Measurements from ENCODE around the gene PTPRH. TPM values are rescaled to one million over a fixed set of nuclear protein-coding genes. Genes with fewer than 3 reads are reported as not detected.

Gene PTPRH
- polyA plus RNA-seq, 1 donor (not counting 4 experiments of a cell fraction or from before 2014, with no cell fraction given) = 0.17 TPM

DNA sequence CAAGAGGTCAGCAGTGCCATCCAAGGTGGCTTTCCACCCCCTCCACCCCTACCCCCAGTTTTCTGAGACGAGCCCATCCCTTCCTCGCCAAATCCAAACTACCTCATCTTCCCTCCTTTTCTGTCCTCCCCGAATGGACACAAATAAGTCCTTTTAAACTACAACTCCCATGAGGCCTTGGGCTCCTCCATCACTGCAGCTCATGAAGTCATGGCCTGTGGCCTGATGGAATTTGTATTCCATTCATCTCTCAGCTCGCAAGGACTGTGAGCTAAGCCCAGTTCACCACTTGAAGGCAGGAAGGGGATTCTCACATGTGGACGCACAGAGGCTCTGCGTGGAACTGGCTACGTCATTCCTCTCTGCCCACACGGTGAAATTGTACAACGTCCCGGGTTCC lies 12.5 kb downstream of the PTPRH start:
- H3K9ac ChIP-seq (ENCODE audit: control insufficient read depth, extremely low read depth, insufficient read depth, low read length) = no peak overlapping the region
- H3K27me3 ChIP-seq (ENCODE audit: control insufficient read depth, extremely low read depth, insufficient read depth, low read length) = no peaks in the 10 kb centered on the region
- H3K4me1 ChIP-seq (ENCODE audit: control insufficient read depth, extremely low read depth, insufficient read depth, low read length) = no peaks in the 10 kb centered on the region
- H3K36me3 ChIP-seq (ENCODE audit: control insufficient read depth in 2 of 2, extremely low read depth in 1 of 2, insufficient read depth in 2 of 2, low read length in 2 of 2) = no peaks in the 10 kb centered on the region
- FAIRE-seq = no peak
- H2AFZ ChIP-seq (ENCODE audit: control insufficient read depth, low read length) = no peak overlapping the region
- H4K20me1 ChIP-seq (ENCODE audit: control insufficient read depth, extremely low read depth, insufficient read depth, low read length) = no peaks in the 10 kb centered on the region
- TF ChIP-seq EZH2 (IDR thresholded peaks at IDR 0.05; ENCODE audit: low read length) = no peak
- TF ChIP-seq, protein P1, sequence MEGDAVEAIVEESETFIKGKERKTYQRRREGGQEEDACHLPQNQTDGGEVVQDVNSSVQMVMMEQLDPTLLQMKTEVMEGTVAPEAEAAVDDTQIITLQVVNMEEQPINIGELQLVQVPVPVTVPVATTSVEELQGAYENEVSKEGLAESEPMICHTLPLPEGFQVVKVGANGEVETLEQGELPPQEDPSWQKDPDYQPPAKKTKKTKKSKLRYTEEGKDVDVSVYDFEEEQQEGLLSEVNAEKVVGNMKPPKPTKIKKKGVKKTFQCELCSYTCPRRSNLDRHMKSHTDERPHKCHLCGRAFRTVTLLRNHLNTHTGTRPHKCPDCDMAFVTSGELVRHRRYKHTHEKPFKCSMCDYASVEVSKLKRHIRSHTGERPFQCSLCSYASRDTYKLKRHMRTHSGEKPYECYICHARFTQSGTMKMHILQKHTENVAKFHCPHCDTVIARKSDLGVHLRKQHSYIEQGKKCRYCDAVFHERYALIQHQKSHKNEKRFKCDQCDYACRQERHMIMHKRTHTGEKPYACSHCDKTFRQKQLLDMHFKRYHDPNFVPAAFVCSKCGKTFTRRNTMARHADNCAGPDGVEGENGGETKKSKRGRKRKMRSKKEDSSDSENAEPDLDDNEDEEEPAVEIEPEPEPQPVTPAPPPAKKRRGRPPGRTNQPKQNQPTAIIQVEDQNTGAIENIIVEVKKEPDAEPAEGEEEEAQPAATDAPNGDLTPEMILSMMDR (optimal IDR thresholded peaks at IDR 0.05 in 1 of 3, IDR thresholded peaks at IDR 0.05 in 1 of 3, conservative IDR thresholded peaks at IDR 0.05 in 1 of 3; ENCODE audit: extremely low read depth in 1 of 3, insufficient read depth in 2 of 3, low read length in 3 of 3) = no peak
- H3K4me2 ChIP-seq (ENCODE audit: control insufficient read depth, extremely low read depth, insufficient read depth, low read depth, low read length) = no peak overlapping the region
- H3K9me1 ChIP-seq (ENCODE audit: control insufficient read depth, extremely low read depth, insufficient read depth, low read length) = no peaks in the 10 kb centered on the region
- no peaks in the 10 kb centered on the region for H3K9me3 ChIP-seq (ENCODE audit: control insufficient read depth, low read depth, low read length)
- dilution Hi-C loops (cut with MboI; ENCODE audit: extremely low pct_ligation_motif_present, low sequenced_read_pairs) = no loop called here
- no peak overlapping the region for H3K4me3 ChIP-seq (ENCODE audit: control insufficient read depth in 2 of 3, extremely low read depth in 1 of 3, insufficient read depth in 2 of 3, low read depth in 1 of 3, low read length in 3 of 3)
- DNase-seq (ENCODE audit: low read depth, low spot score) = no peak
- no peaks in the 10 kb centered on the region for H3K79me2 ChIP-seq (ENCODE audit: control insufficient read depth, insufficient read depth, low read length)
- H3K27ac ChIP-seq (ENCODE audit: control insufficient read depth, insufficient read depth, low read length) = no peak overlapping the region

DNA sequence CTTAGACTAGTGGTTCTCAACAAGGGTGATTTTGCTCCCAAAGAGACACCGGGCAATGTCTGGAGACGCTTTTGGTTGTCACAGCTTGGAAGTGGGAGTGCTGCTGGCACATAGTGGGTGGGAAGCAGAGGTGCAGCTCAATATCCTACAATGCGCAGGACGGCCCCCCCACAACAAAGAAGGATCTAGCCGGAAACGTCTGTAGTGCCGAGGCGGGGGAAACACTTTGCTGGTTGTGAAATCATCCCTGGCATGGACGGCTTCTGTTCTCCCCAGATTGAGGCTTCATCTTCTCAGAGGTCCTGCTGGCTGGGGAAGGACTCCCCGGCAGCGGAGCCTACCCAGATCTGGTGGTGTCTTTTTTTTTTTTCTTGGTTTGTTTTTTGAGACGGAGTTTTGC lies 15.8 kb downstream of the PTPRH start:
- Histone ChIP-seq H2AFZ (ENCODE audit: control insufficient read depth, low read length) (no peak overlapping the region), H3K4me3 (ENCODE audit: control insufficient read depth in 2 of 3, extremely low read depth in 1 of 3, insufficient read depth in 2 of 3, low read depth in 1 of 3, low read length in 3 of 3) (no peak overlapping the region), H3K9ac (ENCODE audit: control insufficient read depth, extremely low read depth, insufficient read depth, low read length) (no peak overlapping the region), H3K9me1 (ENCODE audit: control insufficient read depth, extremely low read depth, insufficient read depth, low read length) (no peaks in the 10 kb centered on the region), H3K4me1 (ENCODE audit: control insufficient read depth, extremely low read depth, insufficient read depth, low read length) (peaks cover 7% of the 10 kb centered on the region), H3K27ac (ENCODE audit: control insufficient read depth, insufficient read depth, low read length) (no peak overlapping the region), H3K36me3 (ENCODE audit: control insufficient read depth in 2 of 2, extremely low read depth in 1 of 2, insufficient read depth in 2 of 2, low read length in 2 of 2) (no peaks in the 10 kb centered on the region), H3K9me3 (ENCODE audit: control insufficient read depth, low read depth, low read length) (no peaks in the 10 kb centered on the region), H3K4me2 (ENCODE audit: control insufficient read depth, extremely low read depth, insufficient read depth, low read depth, low read length) (no peak overlapping the region), H4K20me1 (ENCODE audit: control insufficient read depth, extremely low read depth, insufficient read depth, low read length) (no peaks in the 10 kb centered on the region), H3K79me2 (ENCODE audit: control insufficient read depth, insufficient read depth, low read length) (no peaks in the 10 kb centered on the region), H3K27me3 (ENCODE audit: control insufficient read depth, extremely low read depth, insufficient read depth, low read length) (no peaks in the 10 kb centered on the region)
- dilution Hi-C loops (cut with MboI; ENCODE audit: extremely low pct_ligation_motif_present, low sequenced_read_pairs) = no loop called here
- TF ChIP-seq EZH2 (IDR thresholded peaks at IDR 0.05; ENCODE audit: low read length) = no peak
- no peak for FAIRE-seq
- DNase-seq (ENCODE audit: low read depth, low spot score) = no peak

DNA sequence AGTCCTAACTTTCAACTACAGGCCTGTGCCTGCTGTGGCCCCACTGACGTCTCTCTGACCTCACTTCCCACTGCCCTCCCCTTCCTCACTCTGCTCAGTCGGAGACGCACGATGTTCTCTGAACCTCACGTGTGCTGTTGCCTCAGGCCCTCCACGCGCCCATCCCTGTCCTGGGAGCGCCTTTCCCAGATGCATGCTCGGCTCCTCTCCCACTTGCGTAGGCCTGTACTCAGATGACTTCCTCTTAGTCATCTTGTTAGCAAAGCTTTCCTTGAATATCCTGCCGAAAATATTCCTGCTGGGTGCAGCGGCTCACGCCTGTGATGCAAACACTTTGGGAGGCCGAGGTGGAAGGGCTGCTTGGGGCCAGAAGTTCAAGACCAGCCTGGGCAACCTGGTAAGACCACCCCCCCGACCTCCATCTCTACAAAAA lies 19.9 kb downstream of the PTPRH start:
- dilution Hi-C loops (cut with MboI; ENCODE audit: extremely low pct_ligation_motif_present, low sequenced_read_pairs) = no loop called here
- H3K9ac ChIP-seq (ENCODE audit: control insufficient read depth, extremely low read depth, insufficient read depth, low read length) = no peak overlapping the region
- peaks cover 8% of the 10 kb centered on the region for H3K4me1 ChIP-seq (ENCODE audit: control insufficient read depth, extremely low read depth, insufficient read depth, low read length)
- no peak overlapping the region for H3K4me3 ChIP-seq (ENCODE audit: control insufficient read depth in 2 of 3, extremely low read depth in 1 of 3, insufficient read depth in 2 of 3, low read depth in 1 of 3, low read length in 3 of 3)
- H3K79me2 ChIP-seq (ENCODE audit: control insufficient read depth, insufficient read depth, low read length) = no peaks in the 10 kb centered on the region
- DNase-seq (ENCODE audit: low read depth, low spot score) = peak; percentile 98
- TF ChIP-seq, protein P1 (optimal IDR thresholded peaks at IDR 0.05 in 1 of 3, IDR thresholded peaks at IDR 0.05 in 1 of 3, conservative IDR thresholded peaks at IDR 0.05 in 1 of 3; ENCODE audit: extremely low read depth in 1 of 3, insufficient read depth in 2 of 3, low read length in 3 of 3) = no peak
- TF ChIP-seq EZH2 (IDR thresholded peaks at IDR 0.05; ENCODE audit: low read length) = no peak
- H4K20me1 ChIP-seq (ENCODE audit: control insufficient read depth, extremely low read depth, insufficient read depth, low read length) = no peaks in the 10 kb centered on the region
- FAIRE-seq = peak; percentile 100
- peak overlapping the region; percentile 33 for H3K4me2 ChIP-seq (ENCODE audit: control insufficient read depth, extremely low read depth, insufficient read depth, low read depth, low read length)
- H3K27me3 ChIP-seq (ENCODE audit: control insufficient read depth, extremely low read depth, insufficient read depth, low read length) = no peaks in the 10 kb centered on the region
- no peaks in the 10 kb centered on the region for H3K9me3 ChIP-seq (ENCODE audit: control insufficient read depth, low read depth, low read length)
- H2AFZ ChIP-seq (ENCODE audit: control insufficient read depth, low read length) = no peak overlapping the region
- H3K36me3 ChIP-seq (ENCODE audit: control insufficient read depth in 2 of 2, extremely low read depth in 1 of 2, insufficient read depth in 2 of 2, low read length in 2 of 2) = no peaks in the 10 kb centered on the region
- peak overlapping the region; percentile 89 for H3K27ac ChIP-seq (ENCODE audit: control insufficient read depth, insufficient read depth, low read length)
- H3K9me1 ChIP-seq (ENCODE audit: control insufficient read depth, extremely low read depth, insufficient read depth, low read length) = no peaks in the 10 kb centered on the region
